Fibroblast of pulmonary artery (primary cell): ENCODE data around the gene RNF114.

ENCODE experiments used
- DNase-seq: peaks from one replicate; pipeline ENCODE4 v3.0.0-alpha.2; 2010; ENCODE audit warnings: low read depth
- H3K4me3 ChIP-seq: replicated peaks from 2 replicates; pipeline ENCODE4 v1.5.1; 2011; ENCODE audit warnings: low read depth, mild to moderate bottlenecking, control low read depth, low read length, moderate library complexity
- CTCF ChIP-seq: IDR thresholded peaks from 2 replicates; pipeline ENCODE4 v1.5.1; 2011; ENCODE audit warnings: mild to moderate bottlenecking, control low read depth, low read length, inconsistent platforms; ENCODE audit errors: missing control alignments

RNF114 gene

GRCh38 chr20:50001784-50002311 is 65.7 kb downstream of the RNF114 start:
- no peak for DNase-seq
- no peak for TF ChIP-seq CTCF
- no peak overlapping the region for H3K4me3 ChIP-seq

GRCh38 chr20:50003253-50003656 is 67.1 kb downstream of the RNF114 start:
- no peak overlapping the region for H3K4me3 ChIP-seq
- peak; percentile 99 for DNase-seq
- TF ChIP-seq CTCF: no peak
